ENCODE measurements around the gene CYP4Z1. TPM values are rescaled to one million over a fixed set of nuclear protein-coding genes. Genes with fewer than 3 reads are reported as not detected.
"Not testable (repeated sequence)": the region's sequence is repeated elsewhere in the genome, so short reads cannot be mapped to it uniquely, and the experiment has no call there.

CYP4Z1 gene
- total and polyA plus RNA-seq, 9 of the 15 experiments (the other 6 are each of a cell fraction or from before 2014, with no cell fraction given) = not detected

DNA sequence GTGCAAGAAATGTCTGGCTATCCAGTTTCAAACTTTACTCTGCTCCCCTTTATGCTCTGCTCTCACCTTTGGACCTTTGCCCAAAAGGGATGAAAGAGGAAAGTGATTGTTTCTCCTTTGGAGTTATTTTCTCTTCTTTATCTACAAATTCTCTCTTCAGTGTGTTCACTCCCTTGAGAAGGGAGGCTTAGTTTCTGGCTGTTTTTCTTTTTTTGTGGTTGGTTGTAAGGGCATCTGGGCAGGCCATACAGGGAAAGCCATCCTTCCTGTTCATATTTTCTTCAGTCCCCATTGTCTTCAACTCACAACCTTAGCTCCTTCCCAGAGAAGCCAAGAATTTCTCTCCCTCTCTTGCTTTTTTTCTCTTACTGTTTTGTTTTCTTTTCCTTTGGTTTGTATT, 2.5 kb downstream of the CYP4Z1 start:
- H3K4me1 ChIP-seq (replicated peaks in 1 of 2; ENCODE audit: control insufficient read depth in 2 of 2, insufficient read depth in 2 of 2, low read length in 2 of 2); H3K4me3 ChIP-seq; H3K27me3 ChIP-seq (ENCODE audit: control insufficient read depth in 2 of 2, insufficient read depth in 2 of 2, low read length in 2 of 2); BruUV-seq (replicated peaks); intact Hi-C loops (cut with micrococcal nuclease); H3K9ac ChIP-seq (ENCODE audit: insufficient read depth in 1 of 2, low read depth in 2 of 2, low read length in 2 of 2); H3K36me3 ChIP-seq (ENCODE audit: control insufficient read depth, insufficient read depth, low read length); in situ Hi-C loops (cut with MboI); H3K79me2 ChIP-seq (ENCODE audit: control insufficient read depth, insufficient read depth, low read length); H3K9me3 ChIP-seq (replicated peaks; ENCODE audit: control insufficient read depth, insufficient read depth, low read depth, low read length); POLR2A ChIA-PET; H3K27ac ChIP-seq (ENCODE audit: extremely low read depth, low read depth, low read length); H2AFZ ChIP-seq (ENCODE audit: low read depth, low read length); FAIRE-seq; H3K9me1 ChIP-seq (ENCODE audit: control insufficient read depth, insufficient read depth, low read length); DNase-seq (ENCODE audit: extremely low read depth in 1 of 4, low spot score in 3 of 4); H3K4me2 ChIP-seq (ENCODE audit: insufficient read depth, low read length); ATAC-seq; H4K20me1 ChIP-seq (replicated peaks; ENCODE audit: control insufficient read depth, insufficient read depth, low read length); CTCF ChIA-PET (ENCODE audit: low intra/inter-chr PET ratio): not testable (repeated sequence)

DNA sequence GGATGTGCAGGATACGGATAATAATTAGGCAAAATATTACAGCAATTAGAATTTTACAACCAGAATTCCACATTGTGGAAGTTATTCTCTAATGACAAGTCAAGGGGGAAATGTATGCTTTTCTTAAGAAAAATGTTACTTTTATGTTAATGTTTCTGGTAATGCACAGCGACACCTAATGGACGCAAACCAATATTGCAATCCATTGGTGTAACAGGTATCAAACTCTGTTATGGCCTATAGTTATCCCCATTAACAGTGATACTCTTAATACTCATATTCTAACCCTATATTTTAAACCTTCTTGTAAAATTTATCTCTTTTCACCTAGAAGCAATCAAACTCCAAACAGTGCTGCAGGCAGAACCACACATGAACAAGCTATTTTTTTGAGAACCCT, 22.3 kb downstream of the CYP4Z1 start:
- ATAC-seq = peak; percentile 82
- CTCF ChIA-PET (ENCODE audit: low intra/inter-chr PET ratio); BruUV-seq (replicated peaks): not testable (repeated sequence)

More for the DNA sequence above, 22.3 kb downstream of the CYP4Z1 start:
- H3K27ac ChIP-seq (ENCODE audit: extremely low read depth, low read depth, low read length); in situ Hi-C loops (cut with MboI); POLR2A ChIA-PET; intact Hi-C loops (cut with micrococcal nuclease); H3K27me3 ChIP-seq (ENCODE audit: control insufficient read depth in 2 of 2, insufficient read depth in 2 of 2, low read length in 2 of 2); H3K9ac ChIP-seq (ENCODE audit: insufficient read depth in 1 of 2, low read depth in 2 of 2, low read length in 2 of 2); H3K4me1 ChIP-seq (replicated peaks in 1 of 2; ENCODE audit: control insufficient read depth in 2 of 2, insufficient read depth in 2 of 2, low read length in 2 of 2); H3K79me2 ChIP-seq (ENCODE audit: control insufficient read depth, insufficient read depth, low read length); H3K36me3 ChIP-seq (ENCODE audit: control insufficient read depth, insufficient read depth, low read length); H3K4me2 ChIP-seq (ENCODE audit: insufficient read depth, low read length); H4K20me1 ChIP-seq (replicated peaks; ENCODE audit: control insufficient read depth, insufficient read depth, low read length); H2AFZ ChIP-seq (ENCODE audit: low read depth, low read length); H3K9me1 ChIP-seq (ENCODE audit: control insufficient read depth, insufficient read depth, low read length); H3K9me3 ChIP-seq (replicated peaks; ENCODE audit: control insufficient read depth, insufficient read depth, low read depth, low read length); H3K4me3 ChIP-seq: not testable (repeated sequence)
- TF ChIP-seq, protein P1, sequence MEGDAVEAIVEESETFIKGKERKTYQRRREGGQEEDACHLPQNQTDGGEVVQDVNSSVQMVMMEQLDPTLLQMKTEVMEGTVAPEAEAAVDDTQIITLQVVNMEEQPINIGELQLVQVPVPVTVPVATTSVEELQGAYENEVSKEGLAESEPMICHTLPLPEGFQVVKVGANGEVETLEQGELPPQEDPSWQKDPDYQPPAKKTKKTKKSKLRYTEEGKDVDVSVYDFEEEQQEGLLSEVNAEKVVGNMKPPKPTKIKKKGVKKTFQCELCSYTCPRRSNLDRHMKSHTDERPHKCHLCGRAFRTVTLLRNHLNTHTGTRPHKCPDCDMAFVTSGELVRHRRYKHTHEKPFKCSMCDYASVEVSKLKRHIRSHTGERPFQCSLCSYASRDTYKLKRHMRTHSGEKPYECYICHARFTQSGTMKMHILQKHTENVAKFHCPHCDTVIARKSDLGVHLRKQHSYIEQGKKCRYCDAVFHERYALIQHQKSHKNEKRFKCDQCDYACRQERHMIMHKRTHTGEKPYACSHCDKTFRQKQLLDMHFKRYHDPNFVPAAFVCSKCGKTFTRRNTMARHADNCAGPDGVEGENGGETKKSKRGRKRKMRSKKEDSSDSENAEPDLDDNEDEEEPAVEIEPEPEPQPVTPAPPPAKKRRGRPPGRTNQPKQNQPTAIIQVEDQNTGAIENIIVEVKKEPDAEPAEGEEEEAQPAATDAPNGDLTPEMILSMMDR (IDR thresholded peaks at IDR 0.05 in 2 of 3, conservative IDR thresholded peaks at IDR 0.05 in 1 of 3; ENCODE audit: insufficient read depth in 2 of 3, low read depth in 1 of 3, low read length in 3 of 3) = peak in 1 of 3 experiments; percentile 49; a peak in 2 of 6 replicates
- peak; percentile 24 to 66; a peak in 3 of 4 replicates for TF ChIP-seq RAD21 (CRISPR knock-in tag; conservative IDR thresholded peaks at IDR 0.05 in 1 of 2, IDR thresholded peaks at IDR 0.05 in 1 of 2)
- TF ChIP-seq, protein P2, sequence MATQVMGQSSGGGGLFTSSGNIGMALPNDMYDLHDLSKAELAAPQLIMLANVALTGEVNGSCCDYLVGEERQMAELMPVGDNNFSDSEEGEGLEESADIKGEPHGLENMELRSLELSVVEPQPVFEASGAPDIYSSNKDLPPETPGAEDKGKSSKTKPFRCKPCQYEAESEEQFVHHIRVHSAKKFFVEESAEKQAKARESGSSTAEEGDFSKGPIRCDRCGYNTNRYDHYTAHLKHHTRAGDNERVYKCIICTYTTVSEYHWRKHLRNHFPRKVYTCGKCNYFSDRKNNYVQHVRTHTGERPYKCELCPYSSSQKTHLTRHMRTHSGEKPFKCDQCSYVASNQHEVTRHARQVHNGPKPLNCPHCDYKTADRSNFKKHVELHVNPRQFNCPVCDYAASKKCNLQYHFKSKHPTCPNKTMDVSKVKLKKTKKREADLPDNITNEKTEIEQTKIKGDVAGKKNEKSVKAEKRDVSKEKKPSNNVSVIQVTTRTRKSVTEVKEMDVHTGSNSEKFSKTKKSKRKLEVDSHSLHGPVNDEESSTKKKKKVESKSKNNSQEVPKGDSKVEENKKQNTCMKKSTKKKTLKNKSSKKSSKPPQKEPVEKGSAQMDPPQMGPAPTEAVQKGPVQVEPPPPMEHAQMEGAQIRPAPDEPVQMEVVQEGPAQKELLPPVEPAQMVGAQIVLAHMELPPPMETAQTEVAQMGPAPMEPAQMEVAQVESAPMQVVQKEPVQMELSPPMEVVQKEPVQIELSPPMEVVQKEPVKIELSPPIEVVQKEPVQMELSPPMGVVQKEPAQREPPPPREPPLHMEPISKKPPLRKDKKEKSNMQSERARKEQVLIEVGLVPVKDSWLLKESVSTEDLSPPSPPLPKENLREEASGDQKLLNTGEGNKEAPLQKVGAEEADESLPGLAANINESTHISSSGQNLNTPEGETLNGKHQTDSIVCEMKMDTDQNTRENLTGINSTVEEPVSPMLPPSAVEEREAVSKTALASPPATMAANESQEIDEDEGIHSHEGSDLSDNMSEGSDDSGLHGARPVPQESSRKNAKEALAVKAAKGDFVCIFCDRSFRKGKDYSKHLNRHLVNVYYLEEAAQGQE (IDR thresholded peaks at IDR 0.05; ENCODE audit: borderline replicate concordance) = peak; percentile 34; the same call in 1 of the 2 replicates
- TF ChIP-seq, protein P2 (CRISPR knock-in tag; IDR thresholded peaks at IDR 0.05; ENCODE audit: low read depth) = not testable (repeated sequence)
- 0% methylated on average over 3 of the region's 3 CpGs for whole genome bisulfite sequencing (ENCODE audit: insufficient coverage, low coverage, missing lambda C conversion rate)
- DNase-seq (ENCODE audit: extremely low read depth in 1 of 4, low spot score in 3 of 4) (peak in 1 of 4 experiments; percentile 61), FAIRE-seq (peak; percentile 56)
